ENCODE measurements around the gene GPSM3. TPM values are rescaled to one million over a fixed set of nuclear protein-coding genes. Genes with fewer than 3 reads are reported as not detected.

GPSM3 gene
- total and polyA plus RNA-seq, 2 experiments from 2014 or later, result 4.7 to 5.9 TPM

DNA sequence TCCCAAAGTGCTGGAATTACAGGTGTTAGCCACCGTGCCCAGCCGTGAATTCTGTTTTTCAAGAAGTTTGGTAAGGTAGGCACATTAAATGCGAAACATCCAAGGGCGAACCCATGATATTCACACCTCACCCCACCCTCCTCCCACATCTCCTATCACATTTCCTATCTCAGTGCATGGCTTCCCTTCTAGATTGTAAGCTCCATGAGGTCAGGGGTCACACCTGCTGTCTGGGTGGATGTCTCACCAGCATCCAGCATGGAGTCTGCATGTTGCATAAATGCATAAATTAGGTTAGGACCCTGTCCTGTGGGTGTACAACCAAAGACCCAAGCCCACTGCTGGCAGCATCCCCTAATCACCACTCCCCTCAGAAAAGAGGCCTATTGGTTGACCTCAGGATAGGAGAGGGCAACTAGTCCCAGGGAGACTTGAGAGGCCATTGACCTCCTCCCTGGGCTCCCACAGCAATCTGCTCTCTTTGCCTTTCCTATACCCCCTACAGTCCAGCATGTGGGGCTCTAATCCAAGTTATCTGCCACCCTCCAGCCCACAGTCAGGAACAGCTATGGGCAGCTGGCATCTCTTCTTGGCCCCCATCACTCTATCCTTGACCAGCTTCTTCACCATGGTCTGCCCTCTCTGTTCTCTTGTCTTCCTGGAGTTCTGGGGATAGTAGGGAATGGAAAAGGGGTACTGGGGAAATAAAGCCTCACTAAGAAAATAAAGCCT, 44.9 kb downstream of the GPSM3 start:
- H3K4me3 Mint-ChIP-seq, result peak overlapping the region; percentile 92
- Histone ChIP-seq H3F3A (replicated peaks; ENCODE audit: low read depth) (peaks cover 9% of the 10 kb centered on the region), H3K27ac (ENCODE audit: low read depth) (peak overlapping the region; percentile 36; the same call in 1 of the 2 replicates), H3K36me3 (ENCODE audit: insufficient read depth) (no peaks in the 10 kb centered on the region), H3K4me2 (peak overlapping the region; percentile 90), H3K4me1 (ENCODE audit: insufficient read depth) (peaks cover 35% of the 10 kb centered on the region), H2AFZ (peak overlapping the region; percentile 90), H3K79me2 (replicated peaks; ENCODE audit: insufficient read depth) (no peaks in the 10 kb centered on the region), H3K27me3 (ENCODE audit: insufficient read depth) (peaks cover 36% of the 10 kb centered on the region), H4K20me1 (replicated peaks; ENCODE audit: insufficient read depth) (0 out of 2 replicates have a peak, but pooled peaks cover 5% of the 10 kb centered on the region), H3K4me3 (peak overlapping the region; percentile 100), H3K9me2 (ENCODE audit: insufficient read depth) (no peaks in the 10 kb centered on the region; the same call in 1 of the 2 replicates)
- ATAC-seq (no peak), DNase-seq (ENCODE audit: low spot score) (no peak)
- H3K27ac Mint-ChIP-seq, result peak overlapping the region; percentile 48; the same call in 1 of the 2 replicates
- H3K27me3 Mint-ChIP-seq (ENCODE audit: insufficient read depth, low read depth, poor library complexity), result peaks cover 30% of the 10 kb centered on the region
- no peak for TF ChIP-seq ZNF114 (CRISPR knock-in tag; IDR thresholded peaks at IDR 0.05)
- TF ChIP-seq, protein P1, sequence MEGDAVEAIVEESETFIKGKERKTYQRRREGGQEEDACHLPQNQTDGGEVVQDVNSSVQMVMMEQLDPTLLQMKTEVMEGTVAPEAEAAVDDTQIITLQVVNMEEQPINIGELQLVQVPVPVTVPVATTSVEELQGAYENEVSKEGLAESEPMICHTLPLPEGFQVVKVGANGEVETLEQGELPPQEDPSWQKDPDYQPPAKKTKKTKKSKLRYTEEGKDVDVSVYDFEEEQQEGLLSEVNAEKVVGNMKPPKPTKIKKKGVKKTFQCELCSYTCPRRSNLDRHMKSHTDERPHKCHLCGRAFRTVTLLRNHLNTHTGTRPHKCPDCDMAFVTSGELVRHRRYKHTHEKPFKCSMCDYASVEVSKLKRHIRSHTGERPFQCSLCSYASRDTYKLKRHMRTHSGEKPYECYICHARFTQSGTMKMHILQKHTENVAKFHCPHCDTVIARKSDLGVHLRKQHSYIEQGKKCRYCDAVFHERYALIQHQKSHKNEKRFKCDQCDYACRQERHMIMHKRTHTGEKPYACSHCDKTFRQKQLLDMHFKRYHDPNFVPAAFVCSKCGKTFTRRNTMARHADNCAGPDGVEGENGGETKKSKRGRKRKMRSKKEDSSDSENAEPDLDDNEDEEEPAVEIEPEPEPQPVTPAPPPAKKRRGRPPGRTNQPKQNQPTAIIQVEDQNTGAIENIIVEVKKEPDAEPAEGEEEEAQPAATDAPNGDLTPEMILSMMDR (conservative IDR thresholded peaks at IDR 0.05; ENCODE audit: low read depth in 2 of 2), result peak in 1 of 2 experiments; percentile 15; a peak in 2 of 4 replicates
- H3K36me3 Mint-ChIP-seq (ENCODE audit: low read depth), result no peaks in the 10 kb centered on the region
- peaks cover 51% of the 10 kb centered on the region for H3K4me1 Mint-ChIP-seq
- no peaks in the 10 kb centered on the region; the same call in 2 of the 3 replicates for H3K9me3 Mint-ChIP-seq

DNA sequence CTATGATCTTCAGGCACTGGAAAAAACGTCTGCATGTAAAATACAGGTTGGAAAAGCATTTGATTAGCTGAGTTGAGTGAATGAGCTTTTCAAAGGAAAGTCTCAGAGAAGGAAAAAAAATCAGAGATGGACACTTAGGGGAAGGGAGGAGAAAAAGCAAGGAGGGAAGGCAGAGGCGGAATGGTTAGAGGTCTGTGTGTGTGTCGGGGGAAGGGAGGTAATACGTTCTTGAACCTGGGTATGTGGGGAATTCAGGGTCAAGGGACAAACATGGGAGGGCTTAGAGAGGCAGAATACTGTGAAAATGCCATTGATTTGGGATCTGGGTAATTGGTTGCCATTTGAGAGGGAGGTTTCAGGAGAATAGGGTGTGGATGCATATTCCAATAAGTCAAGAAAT, 45.8 kb downstream of the GPSM3 start:
- no peak overlapping the region for H3K4me3 ChIP-seq
- H3K79me2 ChIP-seq (replicated peaks; ENCODE audit: insufficient read depth), result no peaks in the 10 kb centered on the region
- ATAC-seq (no peak), DNase-seq (ENCODE audit: low spot score) (peak; percentile 69)
- no peak for TF ChIP-seq STAT1 (IDR thresholded peaks at IDR 0.05; ENCODE audit: unreplicated experiment)
- Mint-ChIP-seq H3K4me1 (peaks cover 45% of the 10 kb centered on the region), H3K9me3 (no peaks in the 10 kb centered on the region; the same call in 2 of the 3 replicates), H3K27me3 (ENCODE audit: insufficient read depth, low read depth, poor library complexity) (peaks cover 25% of the 10 kb centered on the region), H3K36me3 (ENCODE audit: low read depth) (no peaks in the 10 kb centered on the region), H3K4me3 (peak overlapping the region; percentile 29), H3K27ac (peak overlapping the region; percentile 79)
- H3K36me3 ChIP-seq (ENCODE audit: insufficient read depth), result no peaks in the 10 kb centered on the region
- H3F3A ChIP-seq (replicated peaks; ENCODE audit: low read depth), result peaks cover 9% of the 10 kb centered on the region
- H2AFZ ChIP-seq, result no peak overlapping the region
- H3K4me1 ChIP-seq (ENCODE audit: insufficient read depth), result peaks cover 28% of the 10 kb centered on the region
- peak overlapping the region; percentile 45 for H3K4me2 ChIP-seq
- no peak overlapping the region for H3K27ac ChIP-seq (ENCODE audit: low read depth)
- H3K9me2 ChIP-seq (ENCODE audit: insufficient read depth), result no peaks in the 10 kb centered on the region; the same call in 1 of the 2 replicates
- H3K27me3 ChIP-seq (ENCODE audit: insufficient read depth), result peaks cover 29% of the 10 kb centered on the region
- H4K20me1 ChIP-seq (replicated peaks; ENCODE audit: insufficient read depth), result 0 out of 2 replicates have a peak, but pooled peaks cover 5% of the 10 kb centered on the region

DNA sequence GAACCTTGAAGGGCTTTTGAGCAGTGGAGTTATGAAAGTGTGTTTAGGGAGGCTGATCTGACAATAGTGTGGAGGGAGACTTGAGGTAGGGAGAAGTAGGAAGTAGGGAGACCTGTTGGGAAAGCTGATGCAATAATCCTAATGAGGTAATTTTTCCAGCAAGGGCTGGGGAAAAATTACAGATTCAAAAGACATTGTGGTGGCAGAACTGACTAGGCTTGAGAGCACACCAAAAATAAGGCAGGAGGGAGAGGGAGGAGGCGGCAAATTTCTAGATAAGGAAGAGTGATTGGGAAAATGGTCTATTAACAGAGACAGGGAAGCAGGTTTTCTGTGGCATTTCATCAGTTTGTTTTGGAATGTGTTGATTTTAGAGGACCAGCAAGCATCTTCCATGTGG, 46.2 kb downstream of the GPSM3 start:
- ATAC-seq (no peak), DNase-seq (ENCODE audit: low spot score) (no peak)
- H3F3A ChIP-seq (replicated peaks; ENCODE audit: low read depth), result peaks cover 8% of the 10 kb centered on the region
- H3K4me1 ChIP-seq (ENCODE audit: insufficient read depth), result peaks cover 25% of the 10 kb centered on the region
- H3K36me3 ChIP-seq (ENCODE audit: insufficient read depth), result no peaks in the 10 kb centered on the region
- no peak overlapping the region for H3K4me3 ChIP-seq
- H3K27me3 ChIP-seq (ENCODE audit: insufficient read depth), result peaks cover 25% of the 10 kb centered on the region
- Mint-ChIP-seq H3K27me3 (ENCODE audit: insufficient read depth, low read depth, poor library complexity) (peaks cover 22% of the 10 kb centered on the region), H3K9me3 (no peaks in the 10 kb centered on the region; the same call in 2 of the 3 replicates), H3K4me1 (peaks cover 41% of the 10 kb centered on the region), H3K27ac (peak overlapping the region; percentile 79), H3K36me3 (ENCODE audit: low read depth) (no peaks in the 10 kb centered on the region), H3K4me3 (peak overlapping the region; percentile 29)
- H3K9me2 ChIP-seq (ENCODE audit: insufficient read depth), result no peaks in the 10 kb centered on the region; the same call in 1 of the 2 replicates
- peak overlapping the region; percentile 45 for H3K4me2 ChIP-seq
- no peak overlapping the region for H2AFZ ChIP-seq
- no peak overlapping the region for H3K27ac ChIP-seq (ENCODE audit: low read depth)
- H3K79me2 ChIP-seq (replicated peaks; ENCODE audit: insufficient read depth), result no peaks in the 10 kb centered on the region
- H4K20me1 ChIP-seq (replicated peaks; ENCODE audit: insufficient read depth), result 0 out of 2 replicates have a peak, but pooled peaks cover 4% of the 10 kb centered on the region
- TF ChIP-seq, protein P2, sequence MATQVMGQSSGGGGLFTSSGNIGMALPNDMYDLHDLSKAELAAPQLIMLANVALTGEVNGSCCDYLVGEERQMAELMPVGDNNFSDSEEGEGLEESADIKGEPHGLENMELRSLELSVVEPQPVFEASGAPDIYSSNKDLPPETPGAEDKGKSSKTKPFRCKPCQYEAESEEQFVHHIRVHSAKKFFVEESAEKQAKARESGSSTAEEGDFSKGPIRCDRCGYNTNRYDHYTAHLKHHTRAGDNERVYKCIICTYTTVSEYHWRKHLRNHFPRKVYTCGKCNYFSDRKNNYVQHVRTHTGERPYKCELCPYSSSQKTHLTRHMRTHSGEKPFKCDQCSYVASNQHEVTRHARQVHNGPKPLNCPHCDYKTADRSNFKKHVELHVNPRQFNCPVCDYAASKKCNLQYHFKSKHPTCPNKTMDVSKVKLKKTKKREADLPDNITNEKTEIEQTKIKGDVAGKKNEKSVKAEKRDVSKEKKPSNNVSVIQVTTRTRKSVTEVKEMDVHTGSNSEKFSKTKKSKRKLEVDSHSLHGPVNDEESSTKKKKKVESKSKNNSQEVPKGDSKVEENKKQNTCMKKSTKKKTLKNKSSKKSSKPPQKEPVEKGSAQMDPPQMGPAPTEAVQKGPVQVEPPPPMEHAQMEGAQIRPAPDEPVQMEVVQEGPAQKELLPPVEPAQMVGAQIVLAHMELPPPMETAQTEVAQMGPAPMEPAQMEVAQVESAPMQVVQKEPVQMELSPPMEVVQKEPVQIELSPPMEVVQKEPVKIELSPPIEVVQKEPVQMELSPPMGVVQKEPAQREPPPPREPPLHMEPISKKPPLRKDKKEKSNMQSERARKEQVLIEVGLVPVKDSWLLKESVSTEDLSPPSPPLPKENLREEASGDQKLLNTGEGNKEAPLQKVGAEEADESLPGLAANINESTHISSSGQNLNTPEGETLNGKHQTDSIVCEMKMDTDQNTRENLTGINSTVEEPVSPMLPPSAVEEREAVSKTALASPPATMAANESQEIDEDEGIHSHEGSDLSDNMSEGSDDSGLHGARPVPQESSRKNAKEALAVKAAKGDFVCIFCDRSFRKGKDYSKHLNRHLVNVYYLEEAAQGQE (IDR thresholded peaks at IDR 0.05; ENCODE audit: unreplicated experiment), result no peak
- no peak for TF ChIP-seq STAT1 (IDR thresholded peaks at IDR 0.05; ENCODE audit: unreplicated experiment)
- no peak for TF ChIP-seq POLR2AphosphoS5 (IDR thresholded peaks at IDR 0.05; ENCODE audit: low read depth)
- no peak for TF ChIP-seq EZH2phosphoT487 (IDR thresholded peaks at IDR 0.05; ENCODE audit: unreplicated experiment)
- TF ChIP-seq ZNF331 (CRISPR knock-in tag; IDR thresholded peaks at IDR 0.05; ENCODE audit: low read depth), result no peak
- no peak for TF ChIP-seq JUNB (IDR thresholded peaks at IDR 0.05; ENCODE audit: unreplicated experiment)
- TF ChIP-seq, protein P1 (conservative IDR thresholded peaks at IDR 0.05; ENCODE audit: low read depth in 2 of 2), result no peak
- TF ChIP-seq EZH2 (IDR thresholded peaks at IDR 0.05; ENCODE audit: low read depth, unreplicated experiment), result no peak
